CD14-positive monocyte (primary cell): Measurements from ENCODE around the gene RANBP2. TPM values are rescaled to one million over a fixed set of nuclear protein-coding genes. Genes with fewer than 3 reads are reported as not detected.

Experiments
- DNase-seq, 3 donors: peaks; one replicate each; pipeline ENCODE4 v3.0.0-alpha.2; 2011 to 2022
- H2AFZ ChIP-seq: 2 replicates; pipeline ENCODE4 v1.6.0; 2012; ENCODE audit warnings: mild to moderate bottlenecking, low read depth, low read length, inconsistent platforms; ENCODE audit not compliant: insufficient read depth, poor library complexity, severe bottlenecking
- H3K27ac ChIP-seq, 2 donors: 1 replicate in 1 of 2; 2 replicates in 1 of 2; pipeline ENCODE4 v1.5.1; 2012 to 2013; ENCODE audit warnings: low read length in 2 of 2, control low read depth in 1 of 2, inconsistent platforms in 1 of 2, low read depth in 1 of 2, mild to moderate bottlenecking in 1 of 2
- H3K27me3 ChIP-seq, 2 donors: one replicate each; pipeline versions ENCODE4 v1.6.0 to v1.6.1; 2011 to 2013; ENCODE audit warnings: low read length in 2 of 2; ENCODE audit not compliant: control insufficient read depth in 2 of 2, insufficient read depth in 2 of 2
- H3K36me3 ChIP-seq, 2 donors: replicated peaks in 1 of 2; 1 replicate in 1 of 2; 2 replicates in 1 of 2; pipeline versions ENCODE4 v1.5.1 to v1.6.1; 2012 to 2013; ENCODE audit warnings: low read length in 2 of 2, control low read depth in 1 of 2, inconsistent platforms in 1 of 2, mild to moderate bottlenecking in 1 of 2; ENCODE audit not compliant: insufficient read depth in 2 of 2, control insufficient read depth in 1 of 2
- H3K4me1 ChIP-seq, 2 donors: 1 replicate in 1 of 2; 2 replicates in 1 of 2; pipeline versions ENCODE4 v1.5.1 to v1.6.1; 2012 to 2013; ENCODE audit warnings: low read length in 2 of 2, control low read depth in 1 of 2, inconsistent platforms in 1 of 2, mild to moderate bottlenecking in 1 of 2, moderate library complexity in 1 of 2; ENCODE audit not compliant: insufficient read depth in 2 of 2, control insufficient read depth in 1 of 2
- H3K4me2 ChIP-seq: replicated peaks from 2 replicates; pipeline ENCODE3; 2012; ENCODE audit warnings: low read length, moderate library complexity, mild to moderate bottlenecking; ENCODE audit not compliant: poor library complexity, severe bottlenecking; ENCODE audit errors: extremely low read depth
- H3K4me3 ChIP-seq, 3 experiments: fragments of 200-600 bp in 1 of 3; sonication (generic) in 1 of 3; replicated peaks in 1 of 3; 1 replicate in 2 of 3; 2 replicates in 1 of 3; pipeline ENCODE4 v1.5.1; 2011 to 2013; ENCODE audit warnings: low read length in 3 of 3, mild to moderate bottlenecking in 3 of 3, control low read depth in 2 of 3, low read depth in 2 of 3, inconsistent platforms in 1 of 3, moderate library complexity in 1 of 3
- H3K79me2 ChIP-seq: 2 replicates; pipeline ENCODE4 v1.6.0; 2012; ENCODE audit warnings: mild to moderate bottlenecking, control low read depth, inconsistent platforms, low read length, moderate library complexity; ENCODE audit not compliant: insufficient read depth
- H3K9ac ChIP-seq: 2 replicates; pipeline ENCODE4 v1.6.0; 2017; ENCODE audit warnings: low read length, mild to moderate bottlenecking; ENCODE audit not compliant: insufficient read depth, poor library complexity, severe bottlenecking
- H3K9me3 ChIP-seq, 2 donors: replicated peaks in 1 of 2; 1 replicate in 1 of 2; 2 replicates in 1 of 2; pipeline versions ENCODE4 v1.5.1 to v1.6.1; 2012 to 2013; ENCODE audit warnings: low read length in 2 of 2, control low read depth in 1 of 2; ENCODE audit not compliant: control insufficient read depth in 1 of 2, insufficient read depth in 1 of 2
- H4K20me1 ChIP-seq: 2 replicates; pipeline ENCODE4 v1.6.0; 2012; ENCODE audit warnings: mild to moderate bottlenecking, low read length, control low read depth, moderate library complexity; ENCODE audit not compliant: insufficient read depth
- H3K27ac Mint-ChIP-seq, 7 donors: one replicate each; pipeline ENCODE4 v1.8.0; 2020; ENCODE audit warnings: mild to moderate bottlenecking in 7 of 7, mixed read lengths in 7 of 7, moderate library complexity in 6 of 7, inconsistent platforms in 2 of 7
- H3K27me3 Mint-ChIP-seq, 3 donors: one replicate each; pipeline ENCODE4 v1.8.0; 2021 to 2022; ENCODE audit warnings: low read depth in 3 of 3, mild to moderate bottlenecking in 3 of 3, mixed read lengths in 3 of 3, moderate library complexity in 3 of 3, inconsistent platforms in 1 of 3
- H3K36me3 Mint-ChIP-seq, 2 donors: one replicate each; pipeline ENCODE4 v1.8.0; 2020; ENCODE audit warnings: mixed read lengths in 2 of 2, inconsistent platforms in 1 of 2, mild to moderate bottlenecking in 1 of 2
- H3K4me1 Mint-ChIP-seq: one replicate; pipeline ENCODE4 v1.8.0; 2020; ENCODE audit warnings: mild to moderate bottlenecking, mixed read lengths
- H3K4me3 Mint-ChIP-seq, 2 donors: one replicate each; pipeline ENCODE4 v1.8.0; 2020; ENCODE audit warnings: mild to moderate bottlenecking in 2 of 2, mixed read lengths in 2 of 2, moderate library complexity in 1 of 2
- H3K9me3 Mint-ChIP-seq, 7 donors: one replicate each; pipeline ENCODE4 v1.8.0; 2020 to 2022; ENCODE audit warnings: mixed read lengths in 7 of 7, mild to moderate bottlenecking in 6 of 7, moderate library complexity in 6 of 7, inconsistent platforms in 2 of 7
- WGBS: methylation state at CpG from one replicate; pipeline ENCODE4 v1.1.5; 2013; ENCODE audit warnings: missing lambda C conversion rate; ENCODE audit not compliant: insufficient coverage; 5-methylcytosine and 5-hydroxymethylcytosine counted together
- intact Hi-C, 2 donors: fragments of 100-400 bp; cut with micrococcal nuclease; formaldehyde crosslinking; loops; one replicate each; pipeline versions ENCODE4 v1.15.0 to v1.15.1; 2023
- polyA plus RNA-seq, 3 donors: library from polyadenylated mRNA; depleted of rRNA in 1 of 3; unstranded in 2 of 3; stranded (reverse) in 1 of 3; fragments of 300-500 nt in 2 of 3; fragments of >200 nt in 1 of 3; fragmentation: Illumina TruSeq in 2 of 3; gene quantifications; 1 replicate in 2 of 3; 2 replicates in 1 of 3; pipeline ENCODE4 v1.2.3, GENCODE V29; 2012 to 2021
- TF ChIP-seq, protein P1 (sequence below): fragments of 200-600 bp; IDR thresholded peaks from one replicate; pipeline ENCODE4 v1.8.0; 2022; ENCODE audit warnings: antibody characterized with exemption, mild to moderate bottlenecking

Gene RANBP2
- polyA plus RNA-seq, 3 donors, result 6.8 to 7.3 (median 7.0) TPM

DNA sequence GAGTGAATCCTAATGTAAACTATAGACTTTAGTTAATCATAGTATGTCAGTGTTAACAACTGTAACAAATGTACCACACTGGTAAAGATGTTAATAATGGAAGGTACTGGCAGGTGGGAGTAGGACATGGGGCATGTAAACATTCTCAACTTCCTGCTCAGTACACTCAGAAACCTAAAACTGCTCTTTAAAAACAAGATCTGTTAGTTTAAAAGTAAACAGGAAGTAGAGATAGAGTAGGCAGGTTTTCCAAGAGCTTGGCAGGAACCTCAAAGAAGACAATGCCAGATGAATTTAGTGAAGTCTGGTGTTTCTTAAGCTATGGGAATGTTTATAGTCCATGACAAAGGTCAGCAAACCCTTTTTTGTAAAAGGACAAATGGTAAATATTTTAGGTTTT, 113.9 kb downstream of the RANBP2 start:
- no peaks in the 10 kb centered on the region for H3K4me1 ChIP-seq
- H4K20me1 ChIP-seq, result no peaks in the 10 kb centered on the region
- Mint-ChIP-seq H3K4me3 (no peak overlapping the region), H3K27ac (no peak overlapping the region), H3K9me3 (peaks cover 5 to 25% (median 14%) of the 10 kb centered on the region in 7 donors), H3K36me3 (peaks cover 2 to 3% of the 10 kb centered on the region in 2 donors), H3K27me3 (no peaks in the 10 kb centered on the region), H3K4me1 (no peaks in the 10 kb centered on the region)
- no peak overlapping the region for H2AFZ ChIP-seq
- H3K79me2 ChIP-seq, result no peaks in the 10 kb centered on the region
- no peaks in the 10 kb centered on the region for H3K36me3 ChIP-seq
- H3K4me3 ChIP-seq, result no peak overlapping the region
- DNase-seq, result no peak
- H3K27me3 ChIP-seq, result no peaks in the 10 kb centered on the region
- TF ChIP-seq, protein P1, sequence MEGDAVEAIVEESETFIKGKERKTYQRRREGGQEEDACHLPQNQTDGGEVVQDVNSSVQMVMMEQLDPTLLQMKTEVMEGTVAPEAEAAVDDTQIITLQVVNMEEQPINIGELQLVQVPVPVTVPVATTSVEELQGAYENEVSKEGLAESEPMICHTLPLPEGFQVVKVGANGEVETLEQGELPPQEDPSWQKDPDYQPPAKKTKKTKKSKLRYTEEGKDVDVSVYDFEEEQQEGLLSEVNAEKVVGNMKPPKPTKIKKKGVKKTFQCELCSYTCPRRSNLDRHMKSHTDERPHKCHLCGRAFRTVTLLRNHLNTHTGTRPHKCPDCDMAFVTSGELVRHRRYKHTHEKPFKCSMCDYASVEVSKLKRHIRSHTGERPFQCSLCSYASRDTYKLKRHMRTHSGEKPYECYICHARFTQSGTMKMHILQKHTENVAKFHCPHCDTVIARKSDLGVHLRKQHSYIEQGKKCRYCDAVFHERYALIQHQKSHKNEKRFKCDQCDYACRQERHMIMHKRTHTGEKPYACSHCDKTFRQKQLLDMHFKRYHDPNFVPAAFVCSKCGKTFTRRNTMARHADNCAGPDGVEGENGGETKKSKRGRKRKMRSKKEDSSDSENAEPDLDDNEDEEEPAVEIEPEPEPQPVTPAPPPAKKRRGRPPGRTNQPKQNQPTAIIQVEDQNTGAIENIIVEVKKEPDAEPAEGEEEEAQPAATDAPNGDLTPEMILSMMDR, result no peak
- H3K9ac ChIP-seq, result no peak overlapping the region
- H3K27ac ChIP-seq, result no peak overlapping the region
- intact Hi-C loops, result no loop called here
- peaks cover 0 to 4% of the 10 kb centered on the region in 2 donors for H3K9me3 ChIP-seq
- H3K4me2 ChIP-seq, result no peak overlapping the region

DNA sequence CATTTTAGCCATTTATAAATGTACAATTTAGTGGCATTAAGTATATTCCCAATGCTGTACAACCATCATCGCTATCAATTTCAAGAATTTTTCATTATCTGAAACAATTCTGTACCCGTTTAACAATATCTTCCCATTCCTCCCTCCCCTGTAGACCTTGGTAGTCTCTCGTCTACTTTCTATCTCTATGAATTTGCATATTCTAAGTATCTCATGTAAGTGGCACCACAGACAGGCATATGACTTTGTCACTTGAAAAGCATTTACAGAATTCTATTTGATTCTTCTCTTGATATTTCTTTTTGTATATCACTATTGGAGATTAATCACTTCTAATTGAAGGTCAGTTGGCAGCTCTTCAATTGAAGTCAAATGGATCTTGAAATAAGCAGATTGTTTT, 115.3 kb downstream of the RANBP2 start:
- no peaks in the 10 kb centered on the region for H3K4me1 ChIP-seq
- Mint-ChIP-seq H3K4me1 (no peaks in the 10 kb centered on the region), H3K27me3 (no peaks in the 10 kb centered on the region), H3K36me3 (peaks cover 2 to 7% of the 10 kb centered on the region in 2 donors), H3K9me3 (peaks cover 5 to 28% (median 15%) of the 10 kb centered on the region in 7 donors), H3K27ac (no peak overlapping the region), H3K4me3 (no peak overlapping the region)
- H3K4me2 ChIP-seq, result no peak overlapping the region
- 75% methylated on average over 2 of the region's 3 CpGs for WGBS
- H3K9ac ChIP-seq, result no peak overlapping the region
- H2AFZ ChIP-seq, result no peak overlapping the region
- intact Hi-C loops, result no loop called here
- no peaks in the 10 kb centered on the region for H3K36me3 ChIP-seq
- H3K79me2 ChIP-seq, result no peaks in the 10 kb centered on the region
- peaks cover 2 to 4% of the 10 kb centered on the region in 2 donors for H3K9me3 ChIP-seq
- no peaks in the 10 kb centered on the region for H3K27me3 ChIP-seq
- no peak overlapping the region for H3K4me3 ChIP-seq
- TF ChIP-seq, protein P1, result no peak
- H4K20me1 ChIP-seq, result no peaks in the 10 kb centered on the region
- no peak overlapping the region for H3K27ac ChIP-seq
- no peak for DNase-seq
